22Rv1 (cell line): ENCODE data around the gene CPNE4.

ENCODE experiments used
- H3K27ac ChIP-seq: fragments of 450-650 bp; 2 replicates; pipeline ENCODE4 v1.5.1; 2017
- CTCF ChIP-seq: fragments of 450-650 bp; IDR thresholded peaks from 2 replicates; pipeline ENCODE4 v1.5.1; 2017; ENCODE audit warnings: mild to moderate bottlenecking
- ZFX ChIP-seq: fragments of 450-650 bp; IDR thresholded peaks from 2 replicates; pipeline ENCODE4 v1.6.1; 2017; ENCODE audit warnings: antibody characterized with exemption, borderline replicate concordance

Gene CPNE4

GRCh38 chr3:132016061-132017041, 18.5 kb downstream of the CPNE4 start:
- no peak overlapping the region for H3K27ac ChIP-seq
- no peak for TF ChIP-seq ZFX
- TF ChIP-seq CTCF, result no peak

- no peak for TF ChIP-seq ZFX
- TF ChIP-seq CTCF, result no peak
- no peak overlapping the region for H3K27ac ChIP-seq
These were observed 20.7 kb downstream of the CPNE4 start for GRCh38 chr3:132014105-132014504.

GRCh38 chr3:132009241-132009640, 25.6 kb downstream of the CPNE4 start:
- TF ChIP-seq CTCF, result no peak
- TF ChIP-seq ZFX, result no peak
- no peak overlapping the region for H3K27ac ChIP-seq

- H3K27ac ChIP-seq, result no peak overlapping the region
- TF ChIP-seq CTCF (no peak), ZFX (no peak)
These were observed 26.0 kb downstream of the CPNE4 start for GRCh38 chr3:132008837-132009236.

- TF ChIP-seq CTCF (no peak), ZFX (no peak)
- H3K27ac ChIP-seq, result no peak overlapping the region
These were observed 27.2 kb downstream of the CPNE4 start for GRCh38 chr3:132007617-132008016.

- TF ChIP-seq ZFX, result no peak
- peak; percentile 81 for TF ChIP-seq CTCF
- no peak overlapping the region for H3K27ac ChIP-seq
These were observed 28.1 kb downstream of the CPNE4 start for GRCh38 chr3:132006605-132007204.

- no peak overlapping the region for H3K27ac ChIP-seq
- no peak for TF ChIP-seq CTCF
- no peak for TF ChIP-seq ZFX
These were observed 30.2 kb downstream of the CPNE4 start for GRCh38 chr3:132004571-132004970.
